Tibial nerve (tissue), 3 donors: ENCODE data around the gene VENTX.

Experiments
- CTCF ChIP-seq, 5 experiments: fragments of 200-600 bp in 3 of 5; fragments of 450-650 bp in 2 of 5; sonication (generic) in 3 of 5; IDR thresholded peaks; one replicate each; pipeline ENCODE4 v1.5.1; 2016 to 2019; ENCODE audit warnings: antibody characterized with exemption in 5 of 5, mild to moderate bottlenecking in 3 of 5, moderate library complexity in 2 of 5
- POLR2A ChIP-seq, 2 donors: fragments of 450-650 bp; IDR thresholded peaks; one replicate each; pipeline ENCODE4 v1.6.1; 2017; ENCODE audit warnings: antibody characterized with exemption in 2 of 2, mild to moderate bottlenecking in 2 of 2, moderate library complexity in 2 of 2

- no peak for TF ChIP-seq POLR2A (IDR thresholded peaks at IDR 0.05)
- TF ChIP-seq CTCF (IDR thresholded peaks at IDR 0.05), result no peak
Measured at GRCh38 chr10:133224756-133225372, 12.8 kb upstream of the VENTX start.
